Lower lobe of right lung (tissue), 2 donors: Measurements from ENCODE around the gene EFCAB6. TPM values are rescaled to one million over a fixed set of nuclear protein-coding genes. Genes with fewer than 3 reads are reported as not detected.

Experiments used
- ATAC-seq, 2 donors: fragments of 200-7000 bp; cut with Tn5 transposase; one replicate each; pipeline ENCODE4 v1.9.1; 2020 to 2022; ENCODE audit warnings: mild to moderate bottlenecking in 2 of 2, moderate library complexity in 2 of 2
- DNase-seq: peaks from one replicate; pipeline ENCODE4 v3.0.0-alpha.2; 2020
- H3K27ac ChIP-seq: fragments of 200-600 bp; one replicate; pipeline ENCODE4 v1.8.0; 2022
- H3K27me3 ChIP-seq: fragments of 200-600 bp; one replicate; pipeline ENCODE4 v1.8.0; 2022; ENCODE audit warnings: low read depth
- H3K36me3 ChIP-seq: fragments of 200-600 bp; one replicate; pipeline ENCODE4 v1.8.0; 2022; ENCODE audit warnings: mild to moderate bottlenecking
- H3K4me1 ChIP-seq: fragments of 200-600 bp; one replicate; pipeline ENCODE4 v1.8.0; 2022
- H3K4me3 ChIP-seq: fragments of 200-600 bp; one replicate; pipeline ENCODE4 v1.8.0; 2022; ENCODE audit warnings: mild to moderate bottlenecking
- H3K9me3 ChIP-seq: fragments of 200-600 bp; one replicate; pipeline ENCODE4 v1.8.0; 2022
- intact Hi-C: fragments of 100-400 bp; cut with DNase I; formaldehyde crosslinking; loops from one replicate; pipeline ENCODE4 v1.11.0; 2022
- total RNA-seq: library from RNA; stranded (reverse); fragmentation: NEBNext Ultra II Directional; extraction: Animal tissue kit (Norgen Biotek cat#: 25700); gene quantifications from one replicate; pipeline ENCODE4 v1.2.1, GENCODE V29; 2021
- TF ChIP-seq, protein P1 (sequence below): fragments of 200-600 bp; IDR thresholded peaks from one replicate; pipeline ENCODE4 v1.8.0; 2022; ENCODE audit warnings: antibody characterized with exemption, mild to moderate bottlenecking
- donor health status: DM: no; HTN: yes; CAD: no; lungs with severe emphysema.

The EFCAB6 gene
- total RNA-seq, 1 donor from 2014 or later: 5.8 TPM

DNA sequence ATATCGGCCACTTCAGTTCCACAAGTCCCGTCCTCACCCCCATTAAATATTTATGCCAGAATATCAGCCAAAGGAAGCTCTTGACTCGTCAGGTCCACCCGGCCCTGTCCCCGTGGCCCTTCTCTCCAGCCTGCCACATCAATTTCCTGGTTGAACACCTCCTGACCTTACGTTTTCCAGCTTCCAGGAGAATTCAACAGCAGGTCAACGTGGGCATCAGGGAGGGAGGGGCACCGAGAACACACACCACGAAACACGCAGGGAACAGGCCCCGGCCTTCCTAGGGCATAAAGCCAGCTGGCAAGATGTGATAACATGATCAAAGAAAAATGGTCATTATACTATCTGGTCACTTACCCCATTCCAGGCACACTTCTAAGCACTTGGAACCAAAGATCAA, 34.9 kb upstream of the EFCAB6 start:
- Histone ChIP-seq H3K36me3 (no peaks in the 10 kb centered on the region), H3K27me3 (peaks cover 24% of the 10 kb centered on the region), H3K4me3 (no peak overlapping the region), H3K27ac (no peak overlapping the region), H3K4me1 (no peaks in the 10 kb centered on the region), H3K9me3 (no peaks in the 10 kb centered on the region)
- TF ChIP-seq, protein P1, sequence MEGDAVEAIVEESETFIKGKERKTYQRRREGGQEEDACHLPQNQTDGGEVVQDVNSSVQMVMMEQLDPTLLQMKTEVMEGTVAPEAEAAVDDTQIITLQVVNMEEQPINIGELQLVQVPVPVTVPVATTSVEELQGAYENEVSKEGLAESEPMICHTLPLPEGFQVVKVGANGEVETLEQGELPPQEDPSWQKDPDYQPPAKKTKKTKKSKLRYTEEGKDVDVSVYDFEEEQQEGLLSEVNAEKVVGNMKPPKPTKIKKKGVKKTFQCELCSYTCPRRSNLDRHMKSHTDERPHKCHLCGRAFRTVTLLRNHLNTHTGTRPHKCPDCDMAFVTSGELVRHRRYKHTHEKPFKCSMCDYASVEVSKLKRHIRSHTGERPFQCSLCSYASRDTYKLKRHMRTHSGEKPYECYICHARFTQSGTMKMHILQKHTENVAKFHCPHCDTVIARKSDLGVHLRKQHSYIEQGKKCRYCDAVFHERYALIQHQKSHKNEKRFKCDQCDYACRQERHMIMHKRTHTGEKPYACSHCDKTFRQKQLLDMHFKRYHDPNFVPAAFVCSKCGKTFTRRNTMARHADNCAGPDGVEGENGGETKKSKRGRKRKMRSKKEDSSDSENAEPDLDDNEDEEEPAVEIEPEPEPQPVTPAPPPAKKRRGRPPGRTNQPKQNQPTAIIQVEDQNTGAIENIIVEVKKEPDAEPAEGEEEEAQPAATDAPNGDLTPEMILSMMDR: no peak
- ATAC-seq (no peak), DNase-seq (no peak)
- intact Hi-C loops: no loop called here

DNA sequence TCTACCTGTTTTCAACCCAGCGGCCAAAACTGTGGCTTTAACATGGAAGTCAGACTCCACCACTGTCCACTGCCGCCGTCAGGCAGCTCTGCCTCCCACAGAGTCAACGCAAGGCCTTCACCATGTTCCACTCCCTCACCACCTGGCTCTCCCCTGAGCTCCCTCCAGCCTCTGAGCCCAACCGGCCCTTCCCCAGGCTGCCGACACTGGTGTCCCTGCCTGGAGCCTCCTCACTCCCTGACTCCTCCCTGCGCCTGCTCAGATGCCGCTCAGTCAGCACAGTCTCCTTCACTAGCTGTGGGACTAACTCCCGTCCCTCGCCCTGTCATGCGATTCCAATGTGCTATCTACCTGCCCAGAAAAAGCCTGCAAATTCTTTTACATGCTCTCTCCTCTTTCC, 33.9 kb upstream of the EFCAB6 start:
- H3K4me1 ChIP-seq: no peaks in the 10 kb centered on the region
- H3K27me3 ChIP-seq: peaks cover 17% of the 10 kb centered on the region
- H3K27ac ChIP-seq: no peak overlapping the region
- TF ChIP-seq, protein P1: no peak
- intact Hi-C loops: no loop called here
- H3K4me3 ChIP-seq: no peak overlapping the region
- DNase-seq (no peak), ATAC-seq (no peak)
- H3K36me3 ChIP-seq: no peaks in the 10 kb centered on the region
- no peaks in the 10 kb centered on the region for H3K9me3 ChIP-seq

DNA sequence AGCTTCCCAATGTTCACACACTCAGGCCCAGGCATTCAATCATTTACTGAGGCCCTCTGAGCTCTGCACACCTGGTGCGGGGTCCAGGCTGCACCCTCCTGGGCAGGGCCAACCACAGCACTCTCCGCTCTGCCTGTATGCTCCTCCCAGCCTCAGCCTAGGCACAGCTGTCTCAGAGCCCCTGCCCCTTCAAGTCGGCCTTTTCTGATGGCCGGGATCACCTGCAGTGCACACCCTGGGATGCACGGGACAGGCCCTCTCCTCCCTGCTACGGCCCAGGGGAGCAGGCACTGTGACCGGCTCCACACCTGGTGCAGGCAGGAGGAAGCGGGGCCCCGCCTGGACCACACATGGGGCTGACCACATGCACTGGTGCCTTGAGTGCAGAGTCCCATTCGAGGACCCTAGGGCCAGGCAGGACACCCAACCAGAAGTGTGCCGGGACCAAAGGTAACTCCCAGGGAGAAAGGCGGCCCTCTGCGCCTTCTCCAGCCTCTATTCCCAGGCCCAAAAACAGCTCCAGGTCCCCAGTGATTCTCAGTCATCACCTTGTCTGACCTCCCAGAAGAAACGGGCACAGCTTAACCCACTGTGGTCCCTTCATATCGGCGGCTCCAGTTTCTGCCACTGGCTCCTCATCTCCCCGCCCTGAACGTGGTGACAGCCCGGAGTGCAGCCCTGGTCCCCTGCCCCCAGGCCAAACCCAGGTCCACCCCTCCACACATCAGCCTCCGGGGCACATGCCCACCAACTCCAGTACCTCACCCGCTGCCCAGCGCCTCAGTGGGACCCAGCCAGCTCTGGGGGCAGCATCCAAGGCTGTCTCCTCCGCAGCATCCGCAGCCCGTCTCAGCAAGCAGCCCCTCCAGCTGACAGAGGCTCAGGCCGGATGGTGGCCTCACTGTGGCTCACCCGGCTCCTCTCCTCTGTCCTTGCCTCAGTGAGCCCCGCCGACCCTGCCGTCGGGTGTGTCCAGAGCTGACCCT, 32.7 kb upstream of the EFCAB6 start:
- DNase-seq: no peak
- no peak overlapping the region for H3K4me3 ChIP-seq
- intact Hi-C loops: no loop called here
- TF ChIP-seq, protein P1: no peak
- no peaks in the 10 kb centered on the region for H3K36me3 ChIP-seq
- H3K9me3 ChIP-seq: no peaks in the 10 kb centered on the region
- H3K27ac ChIP-seq: no peak overlapping the region
- H3K4me1 ChIP-seq: no peaks in the 10 kb centered on the region
- peaks cover 17% of the 10 kb centered on the region for H3K27me3 ChIP-seq
- ATAC-seq: no peak

DNA sequence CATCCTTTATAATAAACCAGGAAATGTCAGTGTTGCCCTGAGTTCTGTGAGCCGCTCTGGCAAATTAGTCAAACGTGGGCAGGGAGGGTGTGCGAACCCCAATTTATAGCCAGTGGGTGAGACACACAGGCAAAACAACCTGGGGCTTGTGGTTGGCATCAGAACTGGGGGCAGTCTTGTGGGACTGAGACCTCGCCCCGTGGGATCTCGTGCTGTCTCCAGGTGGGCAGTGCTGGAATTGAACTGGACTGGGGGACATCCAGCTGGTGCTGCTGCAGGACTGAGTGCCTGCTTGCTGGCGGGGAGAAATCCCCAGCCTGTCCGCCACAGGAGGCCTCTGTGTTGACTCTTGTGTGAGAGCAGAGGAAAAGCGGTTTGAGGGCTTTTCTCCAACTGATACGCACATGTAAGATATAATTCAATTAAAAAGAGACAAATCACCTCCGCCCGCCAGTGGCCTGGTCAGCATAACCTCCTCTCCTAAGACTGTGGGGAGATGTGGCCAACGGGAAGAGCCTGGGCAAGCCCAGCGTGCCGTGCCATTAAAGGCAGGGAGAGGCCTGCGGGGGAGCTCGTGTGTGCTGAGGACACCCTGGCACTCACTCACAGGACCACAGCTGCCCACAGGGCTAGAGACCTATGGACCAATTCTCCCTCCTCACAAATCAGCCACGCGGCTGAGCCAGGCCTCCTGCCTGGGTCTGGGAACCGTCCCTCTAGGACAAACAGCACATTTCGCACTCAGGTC, 31.9 kb upstream of the EFCAB6 start:
- H3K36me3 ChIP-seq: no peaks in the 10 kb centered on the region
- intact Hi-C loops: no loop called here
- TF ChIP-seq, protein P1: no peak

DNA sequence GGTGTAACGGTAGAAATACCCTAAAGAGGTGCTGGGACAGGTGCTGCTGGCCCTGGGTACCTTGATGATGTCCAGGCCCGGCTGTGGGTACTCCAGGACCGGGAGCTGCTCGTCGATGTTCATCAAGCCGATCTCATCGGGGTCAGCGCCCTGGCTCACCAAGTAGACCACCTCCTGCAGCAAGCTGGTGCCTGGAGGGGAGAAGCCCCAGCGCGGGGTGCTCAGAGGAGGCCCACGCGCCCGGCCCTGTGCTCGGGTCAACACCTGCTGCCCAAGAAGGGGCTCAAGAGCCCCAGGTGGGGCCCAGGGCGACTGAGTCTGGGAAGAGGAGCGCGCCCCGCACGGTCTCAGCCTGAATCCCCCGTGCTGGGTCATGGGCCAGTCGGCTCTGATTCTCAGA, 29.6 kb upstream of the EFCAB6 start:
- no peak for DNase-seq
- intact Hi-C loops: no loop called here
- no peaks in the 10 kb centered on the region for H3K9me3 ChIP-seq
- H3K4me1 ChIP-seq: no peaks in the 10 kb centered on the region
- H3K27me3 ChIP-seq: peaks cover 6% of the 10 kb centered on the region
- no peak for ATAC-seq
- no peak overlapping the region for H3K4me3 ChIP-seq
- H3K27ac ChIP-seq: no peak overlapping the region
- TF ChIP-seq, protein P1: no peak
- H3K36me3 ChIP-seq: no peaks in the 10 kb centered on the region

More for the DNA sequence above, 31.9 kb upstream of the EFCAB6 start:
- Histone ChIP-seq H3K9me3 (no peaks in the 10 kb centered on the region), H3K4me1 (no peaks in the 10 kb centered on the region), H3K27me3 (peaks cover 14% of the 10 kb centered on the region), H3K4me3 (no peak overlapping the region), H3K27ac (no peak overlapping the region)
- DNase-seq: peak; percentile 24
- no peak for ATAC-seq
